ENCODE data around the gene CTXN1.
A peak's percentile ranks its signal among the peaks of the same experiment; 100 is the strongest.
"Not testable (repeated sequence)": the region's sequence is repeated elsewhere in the genome, so short reads cannot be mapped to it uniquely, and the experiment has no call there.

The CTXN1 gene

DNA sequence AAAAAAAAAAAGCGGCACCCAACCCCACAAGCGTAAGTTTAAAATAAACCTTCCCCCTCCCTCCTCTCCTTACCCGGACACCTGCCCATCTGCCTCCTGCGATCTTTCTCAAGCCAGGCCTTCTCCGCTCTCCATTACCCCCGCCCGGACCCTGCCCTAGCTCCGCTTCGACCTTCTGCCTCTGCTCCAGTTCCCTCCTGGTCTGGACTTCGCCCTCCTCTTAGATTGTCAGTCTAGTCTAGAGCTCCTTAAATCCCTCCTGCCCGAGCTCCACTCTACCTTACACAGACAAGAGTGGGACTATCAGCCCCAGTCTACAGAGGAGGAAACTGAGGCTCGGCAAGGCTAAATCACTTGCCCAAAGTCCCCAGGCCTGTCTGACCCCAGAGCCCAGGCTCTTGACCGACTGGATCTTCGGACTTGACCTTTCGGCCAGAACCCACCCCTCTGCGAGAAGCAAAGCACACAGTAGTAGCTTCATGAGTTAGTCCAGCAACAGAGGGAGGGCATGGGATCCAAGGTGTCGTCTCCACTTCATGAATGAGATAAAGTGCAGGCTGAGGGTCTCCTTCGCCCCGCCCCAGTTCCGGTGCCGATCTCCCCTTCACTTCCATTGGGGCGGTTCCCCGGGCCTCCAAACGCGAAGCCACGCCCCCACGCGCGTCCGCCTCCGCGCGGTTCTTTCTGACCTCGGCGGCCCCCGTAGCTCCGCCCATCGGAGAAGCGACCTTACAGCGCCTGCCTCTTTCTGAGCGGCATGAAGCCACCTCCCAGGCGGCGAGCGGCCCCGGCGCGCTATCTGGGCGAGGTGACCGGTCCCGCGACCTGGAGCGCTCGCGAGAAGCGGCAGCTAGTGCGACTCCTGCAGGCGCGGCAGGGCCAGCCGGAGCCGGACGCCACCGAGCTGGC lies 6.1 kb downstream of the CTXN1 start, which contains the start of gene SNAPC2:
Gene SNAPC2, plus strand, starts transcription at position 729 of the 909 bp plus-strand sequence. Its CDS starts 29 bp downstream, at position 758.
- peak within 1 kb of the TSS; percentile 59 for H3K4me3 ChIP-seq (ENCODE audit: insufficient read depth, low read depth, low read length)
- peak within 1 kb of the TSS; percentile 63 for H3K27ac ChIP-seq (ENCODE audit: insufficient read depth, low read depth, low read length, poor library complexity, severe bottlenecking)
- H3K4me1 ChIP-seq (ENCODE audit: control insufficient read depth, insufficient read depth, low read length) = peaks cover 31% of the 10 kb centered on the region
- WGBS, 2 experiments = 19% methylated on average over 62 of the region's 62 CpGs
- H3K27me3 ChIP-seq (ENCODE audit: control insufficient read depth, insufficient read depth, low read length, poor library complexity, severe bottlenecking) = peaks cover 50% of the 10 kb centered on the region
- peaks cover 8% of the 10 kb centered on the region for H3K36me3 ChIP-seq (ENCODE audit: control insufficient read depth, insufficient read depth, low read length)
- H3K9me3 ChIP-seq (ENCODE audit: control insufficient read depth, low read length) = no peaks in the 10 kb centered on the region

DNA sequence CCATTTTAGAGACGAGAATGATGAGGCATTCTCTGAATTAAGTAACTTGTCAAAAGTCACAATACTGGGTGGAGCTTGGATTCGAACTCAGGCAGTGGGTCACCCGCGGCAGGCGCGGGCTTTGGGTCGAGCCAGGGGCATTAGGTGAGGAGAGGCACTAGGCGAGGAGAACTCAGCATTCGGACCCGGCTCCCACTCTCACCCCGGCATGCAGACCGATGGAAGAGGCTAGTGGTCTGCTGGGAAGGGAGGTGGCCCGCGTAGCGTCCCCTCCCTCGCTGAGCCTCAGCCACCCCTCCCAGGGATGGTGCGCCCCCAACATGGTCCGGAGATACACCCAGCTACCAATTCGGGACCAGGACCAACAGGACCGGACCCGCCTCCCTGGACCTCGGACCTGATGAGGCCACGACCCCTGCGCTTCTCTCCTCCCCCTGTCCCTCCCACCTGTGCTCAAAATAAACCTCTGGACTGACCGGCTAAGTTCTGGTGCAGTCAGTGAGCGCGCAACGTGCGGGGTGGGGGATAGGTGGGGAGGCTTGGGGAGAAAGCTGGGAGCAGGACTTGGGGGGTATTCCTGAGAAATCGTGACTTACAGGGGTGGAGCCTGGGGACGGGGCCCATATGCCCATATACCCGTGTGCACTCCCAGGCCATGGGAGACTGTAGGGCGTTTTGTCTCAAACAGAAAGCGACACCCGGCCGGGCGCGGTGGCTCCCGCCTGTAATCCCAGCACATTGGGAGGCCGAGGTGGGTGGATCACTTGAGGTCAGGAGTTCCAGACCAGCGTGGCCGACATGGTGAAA lies 7.1 kb downstream of the CTXN1 start:
- Histone ChIP-seq H3K9me3 (ENCODE audit: control insufficient read depth, low read length) (no peaks in the 10 kb centered on the region), H3K4me3 (ENCODE audit: insufficient read depth, low read depth, low read length) (no peak overlapping the region), H3K36me3 (ENCODE audit: control insufficient read depth, insufficient read depth, low read length) (peaks cover 8% of the 10 kb centered on the region), H3K27me3 (ENCODE audit: control insufficient read depth, insufficient read depth, low read length, poor library complexity, severe bottlenecking) (peaks cover 60% of the 10 kb centered on the region), H3K27ac (ENCODE audit: insufficient read depth, low read depth, low read length, poor library complexity, severe bottlenecking) (no peak overlapping the region), H3K4me1 (ENCODE audit: control insufficient read depth, insufficient read depth, low read length) (peaks cover 31% of the 10 kb centered on the region)
- WGBS, 2 experiments = 91% methylated on average over 42 of the region's 42 CpGs

DNA sequence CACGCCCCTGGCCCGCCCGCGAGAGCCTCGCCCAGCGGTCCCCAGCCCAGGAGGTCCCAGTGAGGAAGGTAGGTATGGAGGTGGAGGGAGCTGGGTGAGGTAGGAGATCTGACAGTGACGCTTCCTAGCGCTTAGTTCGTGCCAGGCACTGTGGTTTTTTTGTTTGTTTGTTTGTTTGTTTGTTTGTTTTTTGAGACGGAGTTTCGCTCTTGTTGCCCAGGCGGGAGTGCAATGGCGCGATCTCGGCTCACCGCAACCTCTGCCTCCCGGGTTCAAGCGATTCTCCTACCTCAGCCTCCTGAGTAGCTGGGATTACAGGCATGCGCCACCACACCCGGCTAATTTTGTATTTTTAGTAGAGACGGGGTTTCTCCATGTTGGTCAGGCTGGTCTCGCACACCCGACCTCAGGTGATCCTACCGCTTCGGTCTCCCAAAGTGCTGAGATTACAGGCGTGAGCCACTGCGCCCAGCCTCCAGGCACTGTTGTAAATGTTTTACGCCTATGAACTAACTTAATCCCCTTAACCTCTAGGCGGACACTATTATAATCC lies 7.8 kb downstream of the CTXN1 start:
- H3K27me3 ChIP-seq (ENCODE audit: control insufficient read depth, insufficient read depth, low read length, poor library complexity, severe bottlenecking) = peaks cover 60% of the 10 kb centered on the region
- 43 to 45% methylated on average over 28 to 29 of the region's 29 CpGs for WGBS, 2 experiments
- H3K4me3 ChIP-seq (ENCODE audit: insufficient read depth, low read depth, low read length) = peak overlapping the region; percentile 36
- H3K27ac ChIP-seq (ENCODE audit: insufficient read depth, low read depth, low read length, poor library complexity, severe bottlenecking); H3K9me3 ChIP-seq (ENCODE audit: control insufficient read depth, low read length); H3K36me3 ChIP-seq (ENCODE audit: control insufficient read depth, insufficient read depth, low read length): not testable (repeated sequence)
- H3K4me1 ChIP-seq (ENCODE audit: control insufficient read depth, insufficient read depth, low read length) = peaks cover 31% of the 10 kb centered on the region

DNA sequence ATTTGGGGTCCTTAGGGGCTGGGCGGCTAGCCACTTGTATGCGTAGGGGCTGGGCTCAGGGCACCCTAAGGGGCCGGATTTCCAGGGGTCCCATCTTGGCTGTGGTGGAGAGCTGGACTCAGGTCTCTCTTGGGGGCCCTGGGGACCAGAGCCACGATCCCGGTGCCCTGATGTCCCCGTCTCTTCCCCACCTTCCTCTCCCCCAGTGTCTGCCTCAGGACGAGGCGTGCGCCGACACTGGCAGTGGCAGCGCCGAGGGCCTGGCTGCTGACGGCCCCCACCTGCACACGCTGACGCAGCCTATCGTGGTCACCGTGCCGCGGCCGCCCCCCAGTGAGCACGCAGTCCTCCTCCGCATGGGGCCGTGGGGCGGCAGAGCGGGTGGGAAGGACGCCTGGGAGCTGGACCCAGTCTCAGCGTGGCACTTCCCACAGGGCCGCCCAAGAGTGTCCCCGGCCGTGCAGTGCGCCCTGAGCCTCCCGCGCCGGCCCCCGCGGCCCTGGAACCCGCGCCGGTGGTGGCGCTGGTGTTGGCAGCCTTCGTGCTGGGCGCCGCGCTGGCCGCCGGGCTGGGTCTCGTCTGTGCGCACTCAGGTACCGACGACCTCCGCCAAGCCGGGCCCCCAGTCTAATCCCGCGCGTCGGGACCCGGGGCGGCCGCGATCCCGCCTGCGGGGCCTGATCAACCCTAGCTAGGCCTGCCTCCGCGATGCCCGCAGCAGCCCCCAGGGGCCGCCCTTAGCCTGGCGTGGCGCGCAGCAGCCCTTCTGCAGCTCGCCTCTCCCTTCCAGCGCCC lies 8.5 kb downstream of the CTXN1 start:
- H3K27me3 ChIP-seq (ENCODE audit: control insufficient read depth, insufficient read depth, low read length, poor library complexity, severe bottlenecking) = peaks cover 60% of the 10 kb centered on the region
- H3K27ac ChIP-seq (ENCODE audit: insufficient read depth, low read depth, low read length, poor library complexity, severe bottlenecking) = no peak overlapping the region
- WGBS, 2 experiments = 2 to 3% methylated on average over 71 of the region's 71 CpGs
- peak overlapping the region; percentile 36 for H3K4me3 ChIP-seq (ENCODE audit: insufficient read depth, low read depth, low read length)
- H3K4me1 ChIP-seq (ENCODE audit: control insufficient read depth, insufficient read depth, low read length) = peaks cover 31% of the 10 kb centered on the region
- H3K9me3 ChIP-seq (ENCODE audit: control insufficient read depth, low read length) = no peaks in the 10 kb centered on the region
- H3K36me3 ChIP-seq (ENCODE audit: control insufficient read depth, insufficient read depth, low read length) = peaks cover 3% of the 10 kb centered on the region

GRCh38 chr19:7916955-7917266 lies 9.0 kb downstream of the CTXN1 start:
- Histone ChIP-seq H3K27me3 (ENCODE audit: control insufficient read depth, insufficient read depth, low read length, poor library complexity, severe bottlenecking) (peaks cover 60% of the 10 kb centered on the region), H3K4me1 (ENCODE audit: control insufficient read depth, insufficient read depth, low read length) (peaks cover 31% of the 10 kb centered on the region), H3K36me3 (ENCODE audit: control insufficient read depth, insufficient read depth, low read length) (no peaks in the 10 kb centered on the region), H3K4me3 (ENCODE audit: insufficient read depth, low read depth, low read length) (peak overlapping the region; percentile 36), H3K9me3 (ENCODE audit: control insufficient read depth, low read length) (no peaks in the 10 kb centered on the region), H3K27ac (ENCODE audit: insufficient read depth, low read depth, low read length, poor library complexity, severe bottlenecking) (no peak overlapping the region)
- 4 to 6% methylated on average over 12 of the region's 12 CpGs for WGBS, 2 experiments

- Histone ChIP-seq H3K27ac (ENCODE audit: insufficient read depth, low read depth, low read length, poor library complexity, severe bottlenecking) (no peak overlapping the region), H3K4me1 (ENCODE audit: control insufficient read depth, insufficient read depth, low read length) (peaks cover 27% of the 10 kb centered on the region), H3K4me3 (ENCODE audit: insufficient read depth, low read depth, low read length) (peak overlapping the region; percentile 36), H3K9me3 (ENCODE audit: control insufficient read depth, low read length) (no peaks in the 10 kb centered on the region), H3K27me3 (ENCODE audit: control insufficient read depth, insufficient read depth, low read length, poor library complexity, severe bottlenecking) (peaks cover 60% of the 10 kb centered on the region), H3K36me3 (ENCODE audit: control insufficient read depth, insufficient read depth, low read length) (no peaks in the 10 kb centered on the region)
- 1 to 2% methylated on average over 104 of the region's 104 CpGs for WGBS, 2 experiments
Observed at GRCh38 chr19:7916103-7916954, 9.6 kb downstream of the CTXN1 start.

DNA sequence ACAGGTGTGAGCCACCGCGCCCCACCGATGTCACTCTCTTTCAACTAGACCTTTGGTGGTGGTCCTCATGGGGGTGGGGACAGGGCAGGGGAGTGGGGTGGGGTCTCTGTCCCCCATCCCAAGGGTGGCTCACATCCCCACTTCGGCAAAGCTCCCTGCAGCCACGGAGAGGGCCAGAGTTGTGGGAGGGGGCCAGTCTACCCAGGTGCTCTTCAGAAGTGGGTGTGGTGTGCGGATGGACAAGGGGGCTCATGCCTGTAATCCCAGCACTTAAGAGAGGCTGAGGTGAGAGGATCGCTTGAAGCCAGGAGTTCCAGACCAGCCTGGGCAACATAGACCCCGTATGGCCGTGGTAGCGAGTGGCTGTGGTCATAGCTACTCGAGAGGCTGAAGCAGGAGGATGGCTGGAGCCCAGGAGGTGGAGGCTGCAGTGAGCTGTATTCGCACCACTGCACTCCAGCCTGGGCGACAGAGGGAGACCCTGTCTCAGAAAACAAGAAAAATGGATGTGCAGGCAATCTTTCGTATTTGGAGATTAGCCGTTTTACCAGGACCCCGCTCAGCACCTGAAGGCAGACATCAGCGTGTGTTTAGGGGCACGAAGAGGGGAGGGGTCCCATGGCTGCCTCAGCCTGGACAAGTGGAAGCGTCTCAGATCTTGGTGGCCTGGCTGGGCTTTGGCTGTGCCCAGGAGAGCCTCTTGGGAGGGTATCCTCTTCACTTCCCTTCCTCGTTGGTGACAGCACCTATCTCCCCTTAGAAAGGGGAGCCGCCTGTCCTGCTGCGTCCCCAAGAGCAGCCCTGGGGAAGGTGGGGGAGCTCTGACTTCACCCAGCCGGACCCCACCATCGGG lies 10.5 kb downstream of the CTXN1 start:
- Histone ChIP-seq H3K9me3 (ENCODE audit: control insufficient read depth, low read length) (no peaks in the 10 kb centered on the region), H3K4me3 (ENCODE audit: insufficient read depth, low read depth, low read length) (no peak overlapping the region), H3K4me1 (ENCODE audit: control insufficient read depth, insufficient read depth, low read length) (peaks cover 22% of the 10 kb centered on the region), H3K27ac (ENCODE audit: insufficient read depth, low read depth, low read length, poor library complexity, severe bottlenecking) (no peak overlapping the region), H3K36me3 (ENCODE audit: control insufficient read depth, insufficient read depth, low read length) (peaks cover 5% of the 10 kb centered on the region), H3K27me3 (ENCODE audit: control insufficient read depth, insufficient read depth, low read length, poor library complexity, severe bottlenecking) (peaks cover 60% of the 10 kb centered on the region)
- 68% methylated on average over 24 of the region's 24 CpGs for WGBS, 2 experiments

- H3K9me3 ChIP-seq (ENCODE audit: control insufficient read depth, low read length) = no peaks in the 10 kb centered on the region
- 86% methylated on average over 12 of the region's 12 CpGs for WGBS, 2 experiments
- H3K36me3 ChIP-seq (ENCODE audit: control insufficient read depth, insufficient read depth, low read length) = peaks cover 10% of the 10 kb centered on the region
- peaks cover 57% of the 10 kb centered on the region for H3K27me3 ChIP-seq (ENCODE audit: control insufficient read depth, insufficient read depth, low read length, poor library complexity, severe bottlenecking)
- H3K4me1 ChIP-seq (ENCODE audit: control insufficient read depth, insufficient read depth, low read length) = peaks cover 19% of the 10 kb centered on the region
- no peak within 1 kb of the TSS for H3K4me3 ChIP-seq (ENCODE audit: insufficient read depth, low read depth, low read length)
- H3K27ac ChIP-seq (ENCODE audit: insufficient read depth, low read depth, low read length, poor library complexity, severe bottlenecking) = no peak within 1 kb of the TSS
Observed at GRCh38 chr19:7914598-7915045, 11.3 kb downstream of the CTXN1 start, which contains the start of gene TGFBR3L. Gene TGFBR3L (plus strand): TSS chr19:7914830.

Data from ectodermal cell (in vitro differentiated cells).